Pons (tissue), 1 donor: ENCODE results near the gene ZNF775.

ENCODE experiments used
- DNase-seq: peaks from one replicate; pipeline ENCODE4 v3.0.0-alpha.2; 2016; ENCODE audit warnings: low spot score

Gene ZNF775

GRCh38 chr7:150401424-150401790 lies 22.3 kb downstream of the ZNF775 start:
- no peak for DNase-seq

- DNase-seq, result no peak
These were observed 22.9 kb downstream of the ZNF775 start for GRCh38 chr7:150401861-150402631.

GRCh38 chr7:150402671-150403321 lies 23.7 kb downstream of the ZNF775 start:
- no peak for DNase-seq

GRCh38 chr7:150403376-150404171 lies 24.4 kb downstream of the ZNF775 start:
- no peak for DNase-seq

- DNase-seq, result no peak
These were observed 25.2 kb downstream of the ZNF775 start for GRCh38 chr7:150404172-150404804.

GRCh38 chr7:150404805-150405583 lies 25.9 kb downstream of the ZNF775 start:
- peak; percentile 81 for DNase-seq

GRCh38 chr7:150405584-150406311 lies 26.6 kb downstream of the ZNF775 start:
- no peak for DNase-seq

GRCh38 chr7:150406312-150406566 lies 27.1 kb downstream of the ZNF775 start:
- DNase-seq, result no peak

GRCh38 chr7:150406567-150407421 lies 27.7 kb downstream of the ZNF775 start:
- DNase-seq, result no peak

GRCh38 chr7:150407588-150408392 lies 28.7 kb downstream of the ZNF775 start:
- DNase-seq, result no peak

GRCh38 chr7:150408393-150409299 lies 29.5 kb downstream of the ZNF775 start:
- DNase-seq, result no peak

GRCh38 chr7:150409300-150410030 lies 30.3 kb downstream of the ZNF775 start:
- DNase-seq, result no peak

GRCh38 chr7:150410131-150410530 lies 31.0 kb downstream of the ZNF775 start:
- no peak for DNase-seq

GRCh38 chr7:150410680-150411346 lies 31.7 kb downstream of the ZNF775 start:
- DNase-seq, result peak; percentile 54

GRCh38 chr7:150411606-150412005 lies 32.5 kb downstream of the ZNF775 start:
- no peak for DNase-seq

- DNase-seq, result no peak
These were observed 32.9 kb downstream of the ZNF775 start for GRCh38 chr7:150412016-150412415.
